Loucy (cell line): Measurements from ENCODE around the gene MITF.

Experiments
- H2AFZ ChIP-seq: fragments of 200-600 bp; sonication (generic); 2 replicates; pipeline ENCODE4 v1.6.0; 2016; ENCODE audit warnings: antibody characterized with exemption, mild to moderate bottlenecking, low read length, moderate library complexity
- H3F3A ChIP-seq: fragments of 200-600 bp; 2 replicates; pipeline ENCODE4 v1.6.0; 2016; ENCODE audit warnings: antibody characterized with exemption, low read depth, mild to moderate bottlenecking
- H3K27me3 ChIP-seq: fragments of 200-600 bp; sonication (generic); 2 replicates; pipeline ENCODE4 v1.6.1; 2014; ENCODE audit warnings: low read length, mild to moderate bottlenecking; ENCODE audit not compliant: insufficient read depth, poor library complexity, severe bottlenecking
- H3K36me3 ChIP-seq: fragments of 200-600 bp; sonication (generic); 2 replicates; pipeline ENCODE4 v1.6.1; 2016; ENCODE audit warnings: low read length; ENCODE audit not compliant: insufficient read depth
- H3K4me1 ChIP-seq: fragments of 200-600 bp; sonication (generic); 2 replicates; pipeline ENCODE4 v1.5.1; 2014; ENCODE audit warnings: low read length, mild to moderate bottlenecking; ENCODE audit not compliant: insufficient read depth, poor library complexity, severe bottlenecking
- H3K4me2 ChIP-seq: fragments of 200-600 bp; sonication (generic); 2 replicates; pipeline ENCODE4 v1.6.0; 2014; ENCODE audit warnings: antibody characterized with exemption, low read length, low read depth, mild to moderate bottlenecking; ENCODE audit not compliant: poor library complexity, severe bottlenecking
- H3K4me3 ChIP-seq: fragments of 200-600 bp; sonication (generic); 2 replicates; pipeline ENCODE4 v1.5.1; 2014; ENCODE audit warnings: low read length, mild to moderate bottlenecking, mixed read lengths; ENCODE audit not compliant: poor library complexity, severe bottlenecking
- H3K79me2 ChIP-seq: fragments of 200-600 bp; sonication (generic); 2 replicates; pipeline ENCODE4 v1.6.1; 2014; ENCODE audit warnings: low read length; ENCODE audit not compliant: insufficient read depth
- H3K9ac ChIP-seq: fragments of 200-600 bp; sonication (generic); 2 replicates; pipeline ENCODE4 v1.6.0; 2014; ENCODE audit warnings: mild to moderate bottlenecking, low read depth, low read length, moderate library complexity; ENCODE audit not compliant: poor library complexity, severe bottlenecking
- H3K9me2 ChIP-seq: fragments of 200-600 bp; sonication (generic); replicated peaks from 2 replicates; pipeline ENCODE4 v1.6.1; 2016; ENCODE audit warnings: low read depth, low read length, mixed read lengths
- H3K9me3 ChIP-seq: fragments of 200-600 bp; sonication (generic); 2 replicates; pipeline ENCODE4 v1.6.1; 2014; ENCODE audit warnings: mild to moderate bottlenecking, antibody characterized with exemption, low read length, low read depth; ENCODE audit not compliant: insufficient read depth
- H4K20me1 ChIP-seq: fragments of 200-600 bp; sonication (generic); 2 replicates; pipeline ENCODE4 v1.6.0; 2014; ENCODE audit warnings: antibody characterized with exemption, low read length, mild to moderate bottlenecking; ENCODE audit not compliant: insufficient read depth, poor library complexity, severe bottlenecking
- CTCF ChIP-seq: fragments of 200-600 bp; sonication (generic); conservative IDR thresholded peaks from 2 replicates; pipeline ENCODE4 v1.5.1; 2014; ENCODE audit warnings: mild to moderate bottlenecking, antibody characterized with exemption, low read length
- EZH2phosphoT487 ChIP-seq: fragments of 200-600 bp; IDR thresholded peaks from 2 replicates; pipeline ENCODE4 v1.6.1; 2018; ENCODE audit warnings: antibody characterized with exemption, mild to moderate bottlenecking, moderate library complexity, borderline replicate concordance

MITF gene

DNA sequence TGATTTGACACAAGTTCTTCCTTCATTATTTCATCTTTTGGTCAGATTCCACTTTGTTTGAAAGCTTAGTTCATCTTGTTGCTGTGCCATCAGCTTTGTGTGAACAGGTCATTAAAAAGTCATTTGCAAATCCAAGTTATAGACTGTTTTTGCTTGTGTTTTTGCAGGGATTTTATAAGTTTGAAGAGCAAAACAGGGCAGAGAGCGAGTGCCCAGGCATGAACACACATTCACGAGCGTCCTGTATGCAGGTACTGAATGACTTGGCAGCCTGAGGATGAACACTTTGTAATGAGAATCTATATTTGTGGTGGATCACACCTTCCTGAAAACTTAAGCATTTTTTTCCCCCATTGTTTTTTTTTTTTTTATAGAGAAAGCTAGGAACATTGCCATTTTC lies 199.7 kb downstream of the MITF start:
- H3K4me3 ChIP-seq: no peak overlapping the region
- H3K9me3 ChIP-seq: no peaks in the 10 kb centered on the region
- no peaks in the 10 kb centered on the region for H3K79me2 ChIP-seq
- no peaks in the 10 kb centered on the region for H3K27me3 ChIP-seq
- no peak overlapping the region for H3K4me2 ChIP-seq
- no peaks in the 10 kb centered on the region for H3F3A ChIP-seq
- TF ChIP-seq CTCF (no peak), EZH2phosphoT487 (no peak)
- H3K36me3 ChIP-seq: no peaks in the 10 kb centered on the region
- no peaks in the 10 kb centered on the region for H3K4me1 ChIP-seq
- no peaks in the 10 kb centered on the region for H4K20me1 ChIP-seq
- H2AFZ ChIP-seq: no peak overlapping the region
- no peaks in the 10 kb centered on the region for H3K9me2 ChIP-seq
- no peak overlapping the region for H3K9ac ChIP-seq

DNA sequence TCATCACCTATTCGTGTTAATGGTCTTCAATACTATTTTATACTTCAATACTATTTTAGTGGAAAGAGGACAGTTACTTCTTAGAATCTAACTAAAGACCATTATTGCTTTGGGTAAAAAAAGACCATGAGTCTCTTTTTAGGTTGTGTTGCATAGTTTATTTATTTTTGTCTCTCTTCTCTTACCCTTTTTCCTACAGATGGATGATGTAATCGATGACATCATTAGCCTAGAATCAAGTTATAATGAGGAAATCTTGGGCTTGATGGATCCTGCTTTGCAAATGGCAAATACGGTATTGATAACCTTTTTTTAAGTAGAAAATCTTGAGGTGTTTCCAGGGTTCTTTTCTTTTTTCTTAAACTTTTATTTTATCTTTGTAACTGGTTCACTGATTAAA lies 201.8 kb downstream of the MITF start:
- TF ChIP-seq CTCF: no peak
- no peak for TF ChIP-seq EZH2phosphoT487
- H3K9me3 ChIP-seq: no peaks in the 10 kb centered on the region

DNA sequence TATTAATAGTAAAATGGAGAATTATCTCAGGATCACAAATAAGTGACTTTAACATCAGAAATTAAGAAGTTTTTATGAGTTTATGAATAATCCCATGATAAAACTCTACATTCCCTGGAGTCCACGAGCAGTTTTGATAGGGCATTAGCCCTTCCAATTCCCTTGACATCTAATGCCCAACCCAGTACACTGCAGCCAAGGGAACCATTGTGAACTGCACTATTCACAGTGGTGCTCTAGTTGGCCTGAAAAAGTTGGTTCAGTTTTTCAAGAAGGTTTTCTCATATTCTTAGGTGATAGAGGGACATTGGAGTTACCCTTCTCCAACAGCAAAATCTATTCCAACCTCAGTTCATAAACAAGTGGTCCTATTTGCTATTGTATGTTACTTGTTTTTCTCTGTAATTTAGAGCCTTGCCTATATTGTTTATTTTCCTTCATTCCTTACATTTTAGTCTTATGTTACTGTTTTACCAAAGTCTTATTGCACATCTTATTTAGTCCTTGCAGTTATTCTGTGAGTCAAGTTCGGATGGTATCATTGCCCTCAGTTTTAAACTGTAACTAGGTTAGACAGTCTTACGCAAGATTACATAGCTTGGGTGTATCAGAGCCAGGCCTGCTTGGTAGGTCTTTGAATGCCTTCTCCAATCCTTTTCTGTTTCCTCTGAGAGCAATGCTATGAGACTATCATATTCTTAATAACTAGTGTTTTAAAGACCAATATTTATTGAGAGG lies 202.3 kb downstream of the MITF start:
- H3K9ac ChIP-seq: no peak overlapping the region
- H3K4me3 ChIP-seq: no peak overlapping the region
- no peaks in the 10 kb centered on the region for H3K9me2 ChIP-seq
- no peak for TF ChIP-seq EZH2phosphoT487
- TF ChIP-seq CTCF: no peak
- no peaks in the 10 kb centered on the region for H4K20me1 ChIP-seq
- H3K36me3 ChIP-seq: no peaks in the 10 kb centered on the region
- no peaks in the 10 kb centered on the region for H3K4me1 ChIP-seq
- H2AFZ ChIP-seq: no peak overlapping the region
- H3K9me3 ChIP-seq: no peaks in the 10 kb centered on the region
- H3K4me2 ChIP-seq: no peak overlapping the region
- no peaks in the 10 kb centered on the region for H3K79me2 ChIP-seq
- H3K27me3 ChIP-seq: no peaks in the 10 kb centered on the region
- no peaks in the 10 kb centered on the region for H3F3A ChIP-seq

More for the DNA sequence above, 201.8 kb downstream of the MITF start:
- Histone ChIP-seq H3K36me3 (no peaks in the 10 kb centered on the region), H3K27me3 (no peaks in the 10 kb centered on the region), H3K9me2 (no peaks in the 10 kb centered on the region), H3K79me2 (no peaks in the 10 kb centered on the region), H3F3A (no peaks in the 10 kb centered on the region), H3K4me3 (no peak overlapping the region), H3K9ac (no peak overlapping the region), H2AFZ (no peak overlapping the region), H3K4me2 (no peak overlapping the region), H4K20me1 (no peaks in the 10 kb centered on the region), H3K4me1 (no peaks in the 10 kb centered on the region)
